Breast epithelium (tissue), 3 donors: ENCODE data around the gene LMAN1.

Experiments used
- POLR2A ChIP-seq: fragments of 450-650 bp; IDR thresholded peaks from one replicate; pipeline ENCODE4 v1.6.1; 2016; ENCODE audit warnings: antibody characterized with exemption, mild to moderate bottlenecking, moderate library complexity
- POLR2AphosphoS5 ChIP-seq, 3 donors: sonication (generic); formaldehyde crosslinking; IDR thresholded peaks; one replicate each; pipeline ENCODE4 v1.6.1; 2017; ENCODE audit warnings: antibody characterized with exemption in 3 of 3
- TF ChIP-seq, protein P1 (sequence below), 3 donors: fragments of 450-650 bp; IDR thresholded peaks; one replicate each; pipeline ENCODE4 v1.5.1; 2016 to 2017; ENCODE audit warnings: antibody characterized with exemption in 3 of 3, mild to moderate bottlenecking in 3 of 3, moderate library complexity in 3 of 3

DNA sequence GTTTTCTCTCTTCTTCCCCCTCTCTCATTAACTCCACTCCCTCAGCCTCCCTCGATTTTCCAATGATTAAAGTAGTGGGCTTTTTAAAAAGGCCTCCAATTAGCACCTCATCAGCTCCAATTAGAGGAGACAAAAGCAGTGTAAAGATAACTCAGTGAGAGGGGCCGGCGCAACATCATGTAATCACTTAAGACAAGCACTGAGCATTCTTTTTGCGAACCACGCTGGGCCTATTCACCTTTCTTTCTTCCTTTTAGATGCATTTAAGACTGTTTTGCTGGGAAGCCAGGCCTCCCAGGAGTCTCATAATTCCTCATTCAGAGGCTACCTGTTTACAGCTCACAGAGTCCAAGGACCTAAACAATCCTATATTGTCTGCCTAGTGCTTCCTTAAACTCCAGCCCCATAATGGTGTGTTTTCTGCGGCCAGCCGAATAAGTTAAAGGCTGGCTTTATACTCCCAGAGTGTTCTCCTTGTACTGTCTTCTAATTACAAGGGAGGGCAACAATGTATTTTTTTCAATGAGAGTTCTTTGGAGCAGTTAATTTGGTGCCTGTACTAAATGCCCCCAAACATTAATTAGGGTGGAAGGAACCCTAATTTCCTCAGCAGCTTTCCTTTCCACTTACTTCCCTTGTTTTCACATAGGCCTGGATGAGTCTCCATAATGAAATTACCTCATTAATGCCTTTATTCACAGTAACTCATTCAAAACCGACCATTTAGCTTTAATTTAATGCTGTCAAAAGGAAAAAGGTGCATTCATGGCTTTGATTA, 28.0 kb upstream of the LMAN1 start:
- TF ChIP-seq, protein P1, sequence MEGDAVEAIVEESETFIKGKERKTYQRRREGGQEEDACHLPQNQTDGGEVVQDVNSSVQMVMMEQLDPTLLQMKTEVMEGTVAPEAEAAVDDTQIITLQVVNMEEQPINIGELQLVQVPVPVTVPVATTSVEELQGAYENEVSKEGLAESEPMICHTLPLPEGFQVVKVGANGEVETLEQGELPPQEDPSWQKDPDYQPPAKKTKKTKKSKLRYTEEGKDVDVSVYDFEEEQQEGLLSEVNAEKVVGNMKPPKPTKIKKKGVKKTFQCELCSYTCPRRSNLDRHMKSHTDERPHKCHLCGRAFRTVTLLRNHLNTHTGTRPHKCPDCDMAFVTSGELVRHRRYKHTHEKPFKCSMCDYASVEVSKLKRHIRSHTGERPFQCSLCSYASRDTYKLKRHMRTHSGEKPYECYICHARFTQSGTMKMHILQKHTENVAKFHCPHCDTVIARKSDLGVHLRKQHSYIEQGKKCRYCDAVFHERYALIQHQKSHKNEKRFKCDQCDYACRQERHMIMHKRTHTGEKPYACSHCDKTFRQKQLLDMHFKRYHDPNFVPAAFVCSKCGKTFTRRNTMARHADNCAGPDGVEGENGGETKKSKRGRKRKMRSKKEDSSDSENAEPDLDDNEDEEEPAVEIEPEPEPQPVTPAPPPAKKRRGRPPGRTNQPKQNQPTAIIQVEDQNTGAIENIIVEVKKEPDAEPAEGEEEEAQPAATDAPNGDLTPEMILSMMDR (IDR thresholded peaks at IDR 0.05): no peak
- no peak for TF ChIP-seq POLR2AphosphoS5 (IDR thresholded peaks at IDR 0.05)
- TF ChIP-seq POLR2A: no peak
